Astrocyte of the spinal cord (primary cell): ENCODE measurements around the gene AIFM3.

ENCODE experiments used
- DNase-seq: peaks from one replicate; pipeline ENCODE4 v3.0.0; 2011; ENCODE audit warnings: low read depth, low spot score
- H3K4me3 ChIP-seq: 2 replicates; pipeline ENCODE4 v1.5.1; 2011; ENCODE audit warnings: low read depth, mild to moderate bottlenecking, low read length, moderate library complexity
- in situ Hi-C: cut with HindIII; loops from 2 replicates; pipeline ENCODE4 v1.10.0; 2017; ENCODE audit warnings: low sequenced_read_pairs
- TF ChIP-seq, protein P1 (sequence below): IDR thresholded peaks from 2 replicates; pipeline ENCODE4 v1.5.1; 2012; ENCODE audit warnings: low read depth, mild to moderate bottlenecking, low read length, inconsistent platforms

The AIFM3 gene

DNA sequence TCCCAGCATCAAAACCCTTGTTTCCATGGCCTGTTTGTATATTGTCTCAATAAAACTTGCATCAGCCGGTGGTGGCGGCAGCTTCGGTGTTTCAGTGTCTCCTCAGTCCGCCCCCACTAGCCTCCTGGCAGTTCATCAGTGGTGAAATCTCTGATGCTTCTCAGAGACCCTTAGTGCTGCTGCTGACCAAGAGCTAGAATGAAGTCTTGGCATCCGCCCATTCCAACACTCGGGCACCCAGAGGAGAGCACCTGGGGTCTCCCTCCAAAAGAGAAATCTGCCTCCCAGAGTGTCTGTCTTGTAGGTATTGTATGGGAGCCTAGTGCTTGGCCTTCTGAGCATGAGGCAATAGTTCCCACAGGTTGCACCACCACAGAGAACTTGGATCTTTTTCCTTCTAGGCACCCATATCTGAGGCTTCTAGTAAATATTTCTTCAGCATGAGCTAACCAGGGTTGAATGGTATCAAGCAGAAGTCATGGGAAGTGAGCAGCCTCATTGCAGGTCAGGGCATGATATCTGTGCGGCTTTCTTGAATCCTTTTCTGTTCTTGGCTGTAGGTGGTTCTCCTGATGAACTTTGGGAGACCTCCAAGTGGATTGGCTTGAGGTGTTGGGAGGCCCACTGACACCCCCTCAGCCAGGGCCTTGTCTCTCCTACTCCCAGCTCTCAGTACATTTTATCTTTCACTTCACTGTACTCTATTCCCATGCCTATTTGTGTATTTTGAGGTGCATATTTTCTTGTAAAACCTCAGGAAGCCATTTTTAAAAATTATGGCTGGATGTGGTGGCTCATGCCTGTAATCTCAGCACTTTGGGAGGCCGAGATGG, 13.2 kb upstream of the AIFM3 start:
- in situ Hi-C loops = no loop called here
- TF ChIP-seq, protein P1, sequence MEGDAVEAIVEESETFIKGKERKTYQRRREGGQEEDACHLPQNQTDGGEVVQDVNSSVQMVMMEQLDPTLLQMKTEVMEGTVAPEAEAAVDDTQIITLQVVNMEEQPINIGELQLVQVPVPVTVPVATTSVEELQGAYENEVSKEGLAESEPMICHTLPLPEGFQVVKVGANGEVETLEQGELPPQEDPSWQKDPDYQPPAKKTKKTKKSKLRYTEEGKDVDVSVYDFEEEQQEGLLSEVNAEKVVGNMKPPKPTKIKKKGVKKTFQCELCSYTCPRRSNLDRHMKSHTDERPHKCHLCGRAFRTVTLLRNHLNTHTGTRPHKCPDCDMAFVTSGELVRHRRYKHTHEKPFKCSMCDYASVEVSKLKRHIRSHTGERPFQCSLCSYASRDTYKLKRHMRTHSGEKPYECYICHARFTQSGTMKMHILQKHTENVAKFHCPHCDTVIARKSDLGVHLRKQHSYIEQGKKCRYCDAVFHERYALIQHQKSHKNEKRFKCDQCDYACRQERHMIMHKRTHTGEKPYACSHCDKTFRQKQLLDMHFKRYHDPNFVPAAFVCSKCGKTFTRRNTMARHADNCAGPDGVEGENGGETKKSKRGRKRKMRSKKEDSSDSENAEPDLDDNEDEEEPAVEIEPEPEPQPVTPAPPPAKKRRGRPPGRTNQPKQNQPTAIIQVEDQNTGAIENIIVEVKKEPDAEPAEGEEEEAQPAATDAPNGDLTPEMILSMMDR = no peak
- H3K4me3 ChIP-seq = no peak overlapping the region
- DNase-seq = no peak

DNA sequence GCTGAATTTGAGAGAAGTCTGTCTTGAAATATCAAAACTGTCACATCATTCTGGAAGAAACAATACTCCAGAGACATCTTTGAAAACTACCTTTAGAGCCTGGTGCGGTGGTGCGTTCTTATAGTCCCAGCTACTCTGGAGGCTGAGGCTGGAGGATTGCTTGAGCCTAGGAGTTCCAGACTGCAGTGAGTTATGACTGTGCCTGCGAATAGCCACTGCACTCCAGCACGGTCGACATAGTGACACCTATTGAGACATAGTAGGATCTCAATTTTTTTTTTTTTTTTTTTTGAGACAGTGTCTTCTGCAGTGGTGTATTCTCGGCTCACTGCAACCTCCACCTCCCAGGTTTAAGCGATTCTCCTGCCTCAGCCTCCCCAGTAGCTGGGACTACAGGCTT, 11.5 kb upstream of the AIFM3 start:
- in situ Hi-C loops = no loop called here
- no peak for DNase-seq

DNA sequence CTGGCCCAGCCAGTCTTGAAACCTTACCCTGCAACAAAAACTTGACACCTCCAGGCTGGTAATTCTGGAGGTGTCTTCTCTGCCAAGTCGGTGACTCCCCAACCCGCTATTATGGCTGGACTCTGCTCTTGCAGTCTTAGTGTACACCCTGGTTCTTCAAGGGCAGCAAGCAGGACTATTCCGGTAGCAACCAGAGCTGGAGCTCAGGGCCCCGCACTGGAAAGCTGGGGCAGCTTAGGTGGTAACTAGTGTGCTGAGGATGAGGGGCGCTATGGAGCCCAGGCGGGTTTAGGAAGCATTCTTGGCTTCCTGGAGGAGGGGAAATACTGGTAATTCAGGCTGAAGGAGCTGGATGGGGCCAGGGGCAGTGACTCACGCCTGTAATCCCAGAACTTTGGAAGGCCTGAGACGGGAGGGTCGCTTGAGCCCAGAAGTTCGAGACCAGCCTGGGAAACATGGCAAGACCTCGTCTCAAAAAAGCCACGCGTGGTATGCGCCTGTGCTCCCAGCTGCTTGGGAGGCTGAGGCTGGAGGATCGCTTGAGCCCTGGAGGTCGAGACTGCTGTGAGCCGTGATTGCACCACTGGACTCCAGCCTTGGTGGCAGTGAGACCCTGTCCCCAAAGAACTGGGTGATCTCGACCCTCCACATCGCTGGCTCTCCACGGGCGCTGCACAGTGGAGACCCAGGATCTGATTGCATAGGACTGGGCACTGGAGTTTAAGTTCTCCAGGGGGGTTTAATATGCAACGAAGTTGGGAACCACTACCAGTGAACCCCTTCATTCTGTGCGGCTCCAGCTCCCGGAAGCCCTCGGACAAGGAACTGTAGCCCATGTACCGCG, 10.6 kb upstream of the AIFM3 start:
- in situ Hi-C loops = no loop called here
- peak overlapping the region; percentile 55 for H3K4me3 ChIP-seq
- DNase-seq = peak; percentile 31
- TF ChIP-seq, protein P1 = no peak

More for the DNA sequence above, 11.5 kb upstream of the AIFM3 start:
- TF ChIP-seq, protein P1 = no peak
- H3K4me3 ChIP-seq = no peak overlapping the region

DNA sequence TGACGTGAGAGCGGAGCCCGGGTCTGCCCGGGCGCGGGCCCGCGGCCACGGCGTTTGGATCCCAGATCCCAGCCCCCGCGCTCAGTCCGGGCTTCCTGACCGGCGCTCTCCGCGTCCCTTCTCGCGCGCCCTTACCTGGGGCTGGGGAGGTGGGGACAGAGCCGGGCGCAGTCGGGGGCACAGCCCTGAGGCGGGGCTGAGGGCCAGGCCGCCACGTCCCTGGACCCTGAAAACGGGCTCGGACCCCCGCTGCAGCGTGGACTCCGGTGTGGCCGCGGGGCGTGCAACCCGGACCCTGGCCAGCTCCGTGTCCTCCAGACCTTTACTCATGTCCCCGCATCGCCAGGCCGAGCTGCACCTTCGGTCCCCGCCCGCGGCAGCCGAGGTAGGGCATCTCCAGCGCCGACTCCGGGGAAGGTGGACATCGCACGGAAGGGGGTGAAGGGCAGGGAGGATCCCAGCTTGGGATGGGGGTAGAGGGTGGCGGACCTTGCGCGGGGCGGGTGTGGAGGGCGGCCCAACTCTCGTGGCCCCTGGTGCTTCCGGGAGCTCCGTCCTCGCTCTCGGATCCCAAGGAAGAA, 9.9 kb upstream of the AIFM3 start:
- in situ Hi-C loops = no loop called here
- H3K4me3 ChIP-seq = peak overlapping the region; percentile 55
- TF ChIP-seq, protein P1 = no peak
- DNase-seq = no peak

DNA sequence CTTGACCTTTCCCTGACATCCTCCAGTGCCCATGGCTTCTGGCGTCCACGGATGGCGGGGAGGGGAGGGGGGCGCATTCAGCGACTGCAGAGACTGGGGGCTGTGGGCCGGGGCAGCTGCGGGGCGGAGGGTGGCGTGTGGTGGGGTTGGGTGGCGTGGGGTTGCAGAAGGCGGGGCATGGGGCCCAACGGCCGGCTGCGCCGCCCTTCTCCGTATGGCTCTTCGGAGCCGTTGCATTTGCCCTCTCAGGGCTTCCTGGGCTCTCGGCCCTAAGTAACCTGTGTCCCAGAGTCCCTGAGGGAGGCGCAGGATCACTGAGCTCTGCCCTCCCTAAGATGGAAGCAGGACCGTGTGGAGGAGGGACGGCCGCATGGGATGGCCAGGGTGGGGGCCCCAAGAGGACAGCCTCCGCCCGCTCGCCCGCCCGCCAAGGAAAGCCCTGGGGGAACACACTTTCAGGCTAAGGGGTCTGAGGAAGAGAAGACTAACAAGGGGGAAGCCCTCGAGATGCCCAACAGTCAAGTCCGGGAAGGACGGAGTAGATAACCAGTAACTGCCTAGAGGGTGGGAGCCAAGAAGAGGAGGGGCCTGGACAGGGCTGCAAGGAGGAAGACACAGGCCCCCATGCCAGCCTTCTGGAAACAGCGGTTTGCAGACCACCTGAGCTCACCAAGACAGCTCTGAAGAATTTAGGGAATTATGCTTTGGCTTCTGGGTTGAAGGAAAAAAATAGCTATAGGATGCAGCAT, 9.2 kb upstream of the AIFM3 start:
- H3K4me3 ChIP-seq = peak overlapping the region; percentile 55
- no peak for DNase-seq
- in situ Hi-C loops = no loop called here
- TF ChIP-seq, protein P1 = no peak
